Ovary (tissue), 9 donors: Measurements from ENCODE around the gene GPR63. TPM values are rescaled to one million over a fixed set of nuclear protein-coding genes. Genes with fewer than 3 reads are reported as not detected.

Source experiments
- DNase-seq, 5 donors: peaks; one replicate each; pipeline ENCODE4 v3.0.0-alpha.2; 2019 to 2020
- H3K27ac ChIP-seq, 2 donors: fragments of 200-600 bp; one replicate each; pipeline versions ENCODE4 v1.5.1 to v1.8.0; 2019 to 2022
- H3K27me3 ChIP-seq: fragments of 200-600 bp; one replicate; pipeline ENCODE4 v1.8.0; 2022
- H3K36me3 ChIP-seq: fragments of 200-600 bp; sonication (generic); one replicate; pipeline ENCODE4 v1.5.1; 2019
- H3K4me1 ChIP-seq: one replicate; pipeline ENCODE4 v1.8.1; 2013; ENCODE audit warnings: mild to moderate bottlenecking, moderate library complexity; ENCODE audit not compliant: insufficient read depth
- H3K4me3 ChIP-seq: fragments of 200-600 bp; sonication (generic); one replicate; pipeline ENCODE4 v1.5.1; 2017
- H3K9me3 ChIP-seq, 2 donors: fragments of 200-600 bp in 1 of 2; sonication (generic) in 1 of 2; one replicate each; pipeline versions ENCODE4 v1.5.1 to v1.8.1; 2013 to 2019; ENCODE audit warnings: mild to moderate bottlenecking in 1 of 2, moderate library complexity in 1 of 2
- CTCF ChIP-seq, 3 donors: fragments of 450-650 bp in 2 of 3; fragments of 200-600 bp in 1 of 3; IDR thresholded peaks; one replicate each; pipeline versions ENCODE4 v1.5.1 to v1.8.0; 2016 to 2022; ENCODE audit warnings: antibody characterized with exemption in 3 of 3, mild to moderate bottlenecking in 1 of 3
- EP300 ChIP-seq: sonication (generic); formaldehyde crosslinking; IDR thresholded peaks from one replicate; pipeline ENCODE4 v1.6.1; 2017; ENCODE audit warnings: antibody characterized with exemption
- POLR2A ChIP-seq: fragments of 450-650 bp; IDR thresholded peaks from one replicate; pipeline ENCODE4 v1.6.1; 2017; ENCODE audit warnings: antibody characterized with exemption, mild to moderate bottlenecking, moderate library complexity
- WGBS, 3 donors: extraction: QIAGEN DNeasy Blood & Tissue Kit in 1 of 3; methylation state at CpG; one replicate each; pipeline versions ENCODE4 v1.1.5 to v1.1.7; 2013 to 2017; 5-methylcytosine and 5-hydroxymethylcytosine counted together
- intact Hi-C, 4 donors: fragments of 100-400 bp; cut with DNase I; formaldehyde crosslinking; loops; one replicate each; pipeline versions ENCODE4 v1.11.0 to v1.15.1; 2022 to 2023
- polyA plus RNA-seq, 2 donors: library from polyadenylated mRNA; stranded (reverse); fragments of 200-250 nt in 1 of 2; fragments of 350-450 nt in 1 of 2; fragmentation: Illumina TruSeq in 1 of 2; extraction: RNeasy Lipid Tissue Mini Kit (QIAGEN cat#74804) in 1 of 2; gene quantifications; one replicate each; pipeline ENCODE4 v1.2.3, GENCODE V29; 2013 to 2014
- total RNA-seq, 7 donors: library from RNA; depleted of rRNA in 2 of 7; stranded (reverse); fragments of >200 nt in 2 of 7; fragmentation: NEBNext Ultra II Directional in 3 of 7; extraction: Animal tissue kit (Norgen Biotek cat#: 25700) in 3 of 7; gene quantifications; one replicate each; pipeline versions ENCODE4 v1.1.0 to v1.2.4, GENCODE V29; 2016 to 2023
- donor health status: DM: no; HTN: no; CAD: no; lungs with moderate emphysema.
- donor health status: DM: no; HTN: no; CAD: no.
- donor health status: Bipolar disorder and iron deficiency.
- donor health status: DM: yes; HTN: yes; CAD: no.
- donor health status: DM: no; HTN: no; CAD: no.
- donor health status: DM: yes; HTN: yes; CAD: no.

The GPR63 gene
- total and polyA plus RNA-seq, 9 donors: 1.3 to 2.5 (median 1.7) TPM

- TF ChIP-seq EP300: no peak
- TF ChIP-seq CTCF (IDR thresholded peaks at IDR 0.05): no peak
- TF ChIP-seq POLR2A: no peak
- Histone ChIP-seq H3K9me3 (no peaks in the 10 kb centered on the region), H3K27ac (no peak overlapping the region), H3K27me3 (no peaks in the 10 kb centered on the region), H3K4me3 (no peak overlapping the region), H3K36me3 (no peaks in the 10 kb centered on the region), H3K4me1 (no peaks in the 10 kb centered on the region)
- intact Hi-C loops: no loop called here
- no peak for DNase-seq
- WGBS, 3 donors: 93 to 94% (median 94%) methylated on average over 2 of the region's 2 CpGs
These were observed 3.2 kb downstream of the GPR63 start for GRCh38 chr6:96834070-96834469.

- WGBS, 3 donors: 97 to 98% (median 98%) methylated on average over 2 of the region's 2 CpGs
- H3K27ac ChIP-seq: no peak overlapping the region
- no peaks in the 10 kb centered on the region for H3K9me3 ChIP-seq
- no peaks in the 10 kb centered on the region for H3K27me3 ChIP-seq
- H3K4me1 ChIP-seq: no peaks in the 10 kb centered on the region
- no peaks in the 10 kb centered on the region for H3K36me3 ChIP-seq
- intact Hi-C loops: no loop called here
- TF ChIP-seq CTCF (IDR thresholded peaks at IDR 0.05) (no peak), POLR2A (no peak), EP300 (no peak)
- no peak for DNase-seq
- no peak overlapping the region for H3K4me3 ChIP-seq
These were observed 4.5 kb downstream of the GPR63 start for GRCh38 chr6:96832780-96833179.

GRCh38 chr6:96826865-96827264, 10.4 kb downstream of the GPR63 start:
- 88 to 96% (median 91%) methylated on average over 1 of the region's 1 CpG for WGBS, 3 donors
- no peaks in the 10 kb centered on the region for H3K27me3 ChIP-seq
- TF ChIP-seq CTCF (IDR thresholded peaks at IDR 0.05): no peak
- no peak for TF ChIP-seq POLR2A
- TF ChIP-seq EP300: no peak
- H3K4me1 ChIP-seq: no peaks in the 10 kb centered on the region
- no peak overlapping the region for H3K4me3 ChIP-seq
- no peak for DNase-seq
- H3K36me3 ChIP-seq: no peaks in the 10 kb centered on the region
- intact Hi-C loops: no loop called here
- H3K9me3 ChIP-seq: no peaks in the 10 kb centered on the region
- no peak overlapping the region for H3K27ac ChIP-seq

GRCh38 chr6:96823743-96824142, 13.5 kb downstream of the GPR63 start:
- intact Hi-C loops: no loop called here
- H3K27ac ChIP-seq: no peak overlapping the region
- no peak overlapping the region for H3K4me3 ChIP-seq
- TF ChIP-seq EP300 (no peak), CTCF (IDR thresholded peaks at IDR 0.05) (no peak), POLR2A (no peak)
- H3K4me1 ChIP-seq: no peaks in the 10 kb centered on the region
- H3K9me3 ChIP-seq: no peaks in the 10 kb centered on the region
- no peak for DNase-seq
- WGBS, 3 donors: 90 to 93% (median 91%) methylated on average over 2 of the region's 2 CpGs
- H3K36me3 ChIP-seq: no peaks in the 10 kb centered on the region
- no peaks in the 10 kb centered on the region for H3K27me3 ChIP-seq

GRCh38 chr6:96821034-96821433, 16.2 kb downstream of the GPR63 start:
- intact Hi-C loops: no loop called here
- Histone ChIP-seq H3K36me3 (no peaks in the 10 kb centered on the region), H3K4me3 (no peak overlapping the region), H3K27ac (no peak overlapping the region), H3K27me3 (no peaks in the 10 kb centered on the region), H3K4me1 (no peaks in the 10 kb centered on the region), H3K9me3 (no peaks in the 10 kb centered on the region)
- 96 to 99% (median 98%) methylated on average over 4 of the region's 4 CpGs for WGBS, 3 donors
- no peak for DNase-seq
- TF ChIP-seq POLR2A (no peak), CTCF (IDR thresholded peaks at IDR 0.05) (no peak), EP300 (no peak)
